ENCODE results near the gene KIFAP3.

DNA sequence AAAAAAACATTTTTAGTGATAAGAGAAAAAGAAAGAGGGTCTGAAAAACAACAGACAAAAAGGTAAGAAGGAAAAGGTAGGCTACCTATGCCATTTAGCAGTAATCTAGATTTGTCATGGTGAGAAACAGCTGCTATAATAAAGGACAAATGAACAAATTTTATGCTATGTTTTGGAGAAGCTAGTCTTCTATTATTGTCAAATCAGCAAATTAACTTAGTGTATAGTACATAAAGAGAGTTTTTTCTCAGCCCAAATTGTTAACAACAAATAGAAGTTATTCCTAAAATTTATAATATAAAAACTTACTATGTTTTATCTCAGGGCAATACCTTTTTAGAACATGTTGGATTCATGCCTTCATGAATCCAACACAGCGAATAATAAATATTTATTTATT, 88.7 kb downstream of the KIFAP3 start:
- TF ChIP-seq POLR2A (IDR thresholded peaks at IDR 0.05), result no peak
- TF ChIP-seq, protein P1, sequence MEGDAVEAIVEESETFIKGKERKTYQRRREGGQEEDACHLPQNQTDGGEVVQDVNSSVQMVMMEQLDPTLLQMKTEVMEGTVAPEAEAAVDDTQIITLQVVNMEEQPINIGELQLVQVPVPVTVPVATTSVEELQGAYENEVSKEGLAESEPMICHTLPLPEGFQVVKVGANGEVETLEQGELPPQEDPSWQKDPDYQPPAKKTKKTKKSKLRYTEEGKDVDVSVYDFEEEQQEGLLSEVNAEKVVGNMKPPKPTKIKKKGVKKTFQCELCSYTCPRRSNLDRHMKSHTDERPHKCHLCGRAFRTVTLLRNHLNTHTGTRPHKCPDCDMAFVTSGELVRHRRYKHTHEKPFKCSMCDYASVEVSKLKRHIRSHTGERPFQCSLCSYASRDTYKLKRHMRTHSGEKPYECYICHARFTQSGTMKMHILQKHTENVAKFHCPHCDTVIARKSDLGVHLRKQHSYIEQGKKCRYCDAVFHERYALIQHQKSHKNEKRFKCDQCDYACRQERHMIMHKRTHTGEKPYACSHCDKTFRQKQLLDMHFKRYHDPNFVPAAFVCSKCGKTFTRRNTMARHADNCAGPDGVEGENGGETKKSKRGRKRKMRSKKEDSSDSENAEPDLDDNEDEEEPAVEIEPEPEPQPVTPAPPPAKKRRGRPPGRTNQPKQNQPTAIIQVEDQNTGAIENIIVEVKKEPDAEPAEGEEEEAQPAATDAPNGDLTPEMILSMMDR (IDR thresholded peaks at IDR 0.05), result no peak
- TF ChIP-seq EP300 (IDR thresholded peaks at IDR 0.05), result no peak

All from upper lobe of left lung (tissue), 4 donors.